A673 (cell line): ENCODE results near the gene TNFRSF17. TPM values are rescaled to one million over a fixed set of nuclear protein-coding genes. Genes with fewer than 3 reads are reported as not detected.
"Not testable (repeated sequence)": the region's sequence is repeated elsewhere in the genome, so short reads cannot be mapped to it uniquely, and the experiment has no call there.

Source experiments
- BruUV-seq: library from RNA; stranded (reverse); fragments of 400-500 nt; replicated peaks from 2 replicates; lab custom pipeline; 2021; lab: Mats Ljungman, UMichigan
- CTCF ChIA-PET: fragments of 300-600 bp; sonication (Branson Sonifier 250); formaldehyde crosslinking; loops from one replicate; lab custom pipeline; 2022; ENCODE audit warnings: antibody characterized with exemption; lab: Charles Lee
- POLR2A ChIA-PET: fragments of 300-600 bp; sonication (Branson Sonifier 250); formaldehyde crosslinking; loops from one replicate; lab custom pipeline; 2022; ENCODE audit warnings: antibody characterized with exemption; ENCODE audit not compliant: low non-redundant PET; lab: Charles Lee
- DNase-seq: peaks from one replicate; pipeline ENCODE4 v3.0.0-alpha.2; 2015; ENCODE audit warnings: low spot score
- H3K27ac ChIP-seq: fragments of 200-600 bp; sonication (generic); 2 replicates; pipeline ENCODE4 v1.5.1; 2016; ENCODE audit warnings: mixed run types, low read depth, mild to moderate bottlenecking, mixed read lengths, antibody characterized with exemption, low read length; ENCODE audit not compliant: poor library complexity, severe bottlenecking
- H3K27me3 ChIP-seq: fragments of 200-600 bp; sonication (generic); replicated peaks from 2 replicates; pipeline ENCODE4 v1.6.1; 2017; ENCODE audit warnings: mixed run types, low read depth, mild to moderate bottlenecking, mixed read lengths, antibody characterized with exemption, low read length; ENCODE audit not compliant: insufficient read depth, poor library complexity
- H3K36me3 ChIP-seq: fragments of 200-600 bp; sonication (generic); 2 replicates; pipeline ENCODE4 v1.6.1; 2016; ENCODE audit warnings: mixed run types, mild to moderate bottlenecking, mixed read lengths, antibody characterized with exemption, low read length; ENCODE audit not compliant: insufficient read depth, poor library complexity, severe bottlenecking
- H3K4me1 ChIP-seq: fragments of 200-600 bp; sonication (generic); 2 replicates; pipeline ENCODE4 v1.6.1; 2017; ENCODE audit warnings: mixed run types, mild to moderate bottlenecking, mixed read lengths, antibody characterized with exemption, low read length; ENCODE audit not compliant: insufficient read depth, poor library complexity, severe bottlenecking
- H3K4me3 ChIP-seq: fragments of 200-600 bp; sonication (generic); 2 replicates; pipeline ENCODE4 v1.5.1; 2016; ENCODE audit warnings: low read depth, mixed run types, mild to moderate bottlenecking, mixed read lengths, low read length; ENCODE audit not compliant: poor library complexity, severe bottlenecking
- H3K9me3 ChIP-seq: fragments of 200-600 bp; sonication (generic); 2 replicates; pipeline ENCODE4 v1.6.1; 2016; ENCODE audit warnings: mixed run types, low read depth, mild to moderate bottlenecking, mixed read lengths, antibody characterized with exemption, low read length; ENCODE audit not compliant: poor library complexity, severe bottlenecking
- EZH2 ChIP-seq: fragments of 200-600 bp; sonication (generic); IDR thresholded peaks from 2 replicates; pipeline ENCODE4 v1.6.1; 2017; ENCODE audit warnings: borderline replicate concordance, low read depth, mild to moderate bottlenecking, mixed read lengths, antibody characterized with exemption, low read length; ENCODE audit not compliant: poor library complexity, severe bottlenecking
- intact Hi-C: fragments of 100-400 bp; cut with micrococcal nuclease; formaldehyde crosslinking; loops from one replicate; pipeline ENCODE4 v1.10.0; 2022; ENCODE audit not compliant: unreplicated experiment
- total RNA-seq: library from RNA; stranded (reverse); gene quantifications from 2 replicates; pipeline ENCODE4 v1.2.3, GENCODE V29; 2021
- TF ChIP-seq, protein P1 (sequence below): fragments of 300-800, 200-600 bp; sonication (generic); conservative IDR thresholded peaks from 2 replicates; pipeline ENCODE4 v1.5.1; 2017; ENCODE audit warnings: low read depth, mild to moderate bottlenecking, antibody characterized with exemption, low read length, moderate library complexity, mixed read lengths

TNFRSF17 gene
- total RNA-seq, 1 experiment from 2014 or later: not detected

DNA sequence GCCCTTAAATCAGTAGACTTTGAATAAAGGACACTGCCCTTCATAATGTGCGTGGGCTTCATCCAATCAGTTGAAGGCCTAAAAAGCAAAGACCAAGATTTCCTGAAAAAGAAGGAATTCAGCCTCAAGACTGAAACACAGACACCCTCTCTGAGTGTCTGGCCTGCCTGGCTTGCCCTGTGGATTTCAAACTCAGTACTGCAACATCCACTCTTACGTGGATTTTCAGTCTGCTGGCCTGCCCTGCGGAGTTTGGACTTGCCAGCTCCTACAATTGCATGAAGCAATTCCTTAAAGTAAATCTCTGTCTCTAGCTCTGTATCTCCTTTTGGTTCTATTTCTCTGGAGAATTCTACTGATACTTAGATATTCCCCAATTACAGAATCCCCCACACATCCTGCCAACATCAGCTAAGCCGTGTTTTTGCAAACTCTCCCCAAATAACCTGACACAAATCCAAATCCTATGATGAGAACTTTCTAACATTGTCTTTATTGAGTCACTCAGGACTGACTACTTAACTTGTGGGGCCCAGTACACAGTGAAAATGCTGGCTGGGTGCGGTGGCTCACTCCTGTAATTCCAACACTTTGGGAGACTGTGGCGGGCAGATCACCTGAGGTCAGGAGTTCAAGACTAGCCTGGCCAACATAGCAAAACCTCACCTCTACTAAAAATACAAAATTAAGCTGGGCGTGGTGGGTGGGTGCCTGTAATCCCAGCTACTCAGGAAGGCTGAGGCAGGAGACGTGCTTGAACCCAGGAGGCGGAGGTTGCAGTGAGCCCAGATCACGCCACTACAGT lies 7.2 kb upstream of the TNFRSF17 start:
- POLR2A ChIA-PET: no interaction called here
- intact Hi-C loops: no loop called here
- CTCF ChIA-PET: no interaction called here
- Histone ChIP-seq H3K36me3 (no peaks in the 10 kb centered on the region), H3K27ac (no peak overlapping the region), H3K27me3 (no peaks in the 10 kb centered on the region), H3K4me1 (peaks cover 4% of the 10 kb centered on the region), H3K9me3 (no peaks in the 10 kb centered on the region), H3K4me3 (no peak overlapping the region)
- no peak for DNase-seq
- no peak for TF ChIP-seq EZH2
- TF ChIP-seq, protein P1, sequence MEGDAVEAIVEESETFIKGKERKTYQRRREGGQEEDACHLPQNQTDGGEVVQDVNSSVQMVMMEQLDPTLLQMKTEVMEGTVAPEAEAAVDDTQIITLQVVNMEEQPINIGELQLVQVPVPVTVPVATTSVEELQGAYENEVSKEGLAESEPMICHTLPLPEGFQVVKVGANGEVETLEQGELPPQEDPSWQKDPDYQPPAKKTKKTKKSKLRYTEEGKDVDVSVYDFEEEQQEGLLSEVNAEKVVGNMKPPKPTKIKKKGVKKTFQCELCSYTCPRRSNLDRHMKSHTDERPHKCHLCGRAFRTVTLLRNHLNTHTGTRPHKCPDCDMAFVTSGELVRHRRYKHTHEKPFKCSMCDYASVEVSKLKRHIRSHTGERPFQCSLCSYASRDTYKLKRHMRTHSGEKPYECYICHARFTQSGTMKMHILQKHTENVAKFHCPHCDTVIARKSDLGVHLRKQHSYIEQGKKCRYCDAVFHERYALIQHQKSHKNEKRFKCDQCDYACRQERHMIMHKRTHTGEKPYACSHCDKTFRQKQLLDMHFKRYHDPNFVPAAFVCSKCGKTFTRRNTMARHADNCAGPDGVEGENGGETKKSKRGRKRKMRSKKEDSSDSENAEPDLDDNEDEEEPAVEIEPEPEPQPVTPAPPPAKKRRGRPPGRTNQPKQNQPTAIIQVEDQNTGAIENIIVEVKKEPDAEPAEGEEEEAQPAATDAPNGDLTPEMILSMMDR: no peak
- no TSS peak for BruUV-seq

DNA sequence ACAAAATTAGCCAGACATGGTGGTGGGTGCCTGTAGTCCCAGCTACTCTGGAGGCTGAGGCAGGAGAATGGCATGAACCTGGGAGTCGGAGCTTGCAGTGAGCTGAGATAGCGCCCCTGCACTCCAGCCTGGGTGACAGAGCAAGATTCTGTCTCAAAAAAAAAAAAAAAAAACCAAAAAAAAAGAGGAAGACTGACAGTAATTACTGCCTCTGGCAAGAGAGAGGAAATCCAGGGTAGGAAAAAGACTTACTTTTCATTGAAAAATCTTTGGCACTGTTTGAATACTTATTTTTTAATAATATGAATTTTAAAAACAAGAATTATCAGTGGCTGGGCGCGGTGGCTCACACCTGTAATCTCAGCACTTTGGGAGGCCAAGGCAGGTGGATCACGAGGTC lies 2.6 kb upstream of the TNFRSF17 start:
- intact Hi-C loops, DNase-seq, POLR2A ChIA-PET, CTCF ChIA-PET, BruUV-seq, H3K9me3 ChIP-seq, H3K4me3 ChIP-seq, H3K27ac ChIP-seq, H3K4me1 ChIP-seq, H3K36me3 ChIP-seq: not testable (repeated sequence)
- peaks cover 11% of the 10 kb centered on the region for H3K27me3 ChIP-seq

- POLR2A ChIA-PET, H3K9me3 ChIP-seq, H3K27ac ChIP-seq, H3K4me1 ChIP-seq, H3K36me3 ChIP-seq, DNase-seq, intact Hi-C loops, H3K4me3 ChIP-seq, BruUV-seq: not testable (repeated sequence)
- H3K27me3 ChIP-seq: peaks cover 14% of the 10 kb centered on the region
- CTCF ChIA-PET: interaction anchor here (0.6 kb wide), 1 partner anchor 47 kb away, joined by 4 read pairs; no protein-coding TSS in a partner anchor
These were observed 2.0 kb upstream of the TNFRSF17 start for GRCh38 chr16:11962978-11963377.

- no peak for DNase-seq
- no peak overlapping the region for H3K4me3 ChIP-seq
- peaks cover 14% of the 10 kb centered on the region for H3K27me3 ChIP-seq
- intact Hi-C loops: no loop called here
- ChIA-PET POLR2A (no interaction called here), CTCF (no interaction called here)
- H3K4me1 ChIP-seq: no peaks in the 10 kb centered on the region
- no peaks in the 10 kb centered on the region for H3K9me3 ChIP-seq
- TF ChIP-seq EZH2: no peak
- TF ChIP-seq, protein P1: no peak
- BruUV-seq: no TSS peak
- H3K36me3 ChIP-seq: no peaks in the 10 kb centered on the region
- no peak overlapping the region for H3K27ac ChIP-seq
These were observed 1.3 kb upstream of the TNFRSF17 start for GRCh38 chr16:11963706-11964105.
